Fibroblast of the conjunctiva (primary cell): ENCODE results near the gene MOB2.
A peak's percentile ranks its signal among the peaks of the same experiment; 100 is the strongest.

ENCODE experiments used
- DNase-seq: peaks from one replicate; pipeline ENCODE4 v3.0.0-alpha.2; 2010; ENCODE audit warnings: low read depth

The MOB2 gene

DNA sequence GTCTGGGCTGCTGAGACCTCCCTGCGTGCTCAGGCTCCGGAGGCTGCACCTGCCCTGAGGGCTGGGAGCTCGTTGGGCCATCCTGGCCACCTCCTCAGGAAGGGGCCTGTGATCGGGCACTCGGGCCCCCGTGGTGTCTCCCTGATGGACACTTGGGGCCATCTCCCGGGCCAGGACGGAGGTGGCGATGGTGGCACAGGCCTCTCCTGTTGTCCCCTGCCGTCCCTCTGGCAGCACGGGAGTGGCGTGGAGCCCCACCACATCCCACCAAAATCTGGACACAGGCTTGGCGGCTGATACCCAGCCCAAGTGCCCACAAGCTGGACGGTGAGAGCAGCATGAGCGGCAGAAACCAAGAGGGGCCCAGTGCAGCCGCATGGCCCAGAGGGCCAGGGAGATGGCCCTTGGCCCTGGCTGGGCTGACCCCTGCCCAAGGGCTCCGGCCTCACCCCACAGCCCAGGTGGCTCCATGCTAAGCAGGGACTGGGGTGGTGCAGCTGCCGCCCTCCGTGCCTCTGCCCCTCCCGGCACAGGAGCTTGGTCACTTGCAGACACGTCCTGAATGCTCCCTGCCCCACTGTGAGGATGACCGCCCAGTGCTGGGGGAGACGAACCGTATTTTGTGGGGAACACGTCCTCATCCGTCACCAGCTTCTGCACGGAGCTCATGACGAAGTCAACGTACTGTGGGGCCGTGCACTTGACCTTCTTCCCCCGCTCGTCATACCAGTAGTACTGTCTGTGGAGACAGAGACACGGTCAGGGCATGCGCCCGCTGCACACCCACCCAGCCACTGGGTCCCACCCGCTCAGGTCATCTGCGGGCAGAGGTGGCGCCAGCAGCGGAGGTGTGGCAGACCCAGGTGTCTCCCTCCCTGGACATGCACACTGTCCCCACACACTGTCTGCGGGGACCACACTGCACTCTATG is 15.6 kb downstream of the MOB2 start:
- DNase-seq: no peak

GRCh38 chr11:1469911-1470680 is 16.5 kb downstream of the MOB2 start:
- no peak for DNase-seq

GRCh38 chr11:1469287-1469910 is 17.2 kb downstream of the MOB2 start:
- DNase-seq: no peak

DNA sequence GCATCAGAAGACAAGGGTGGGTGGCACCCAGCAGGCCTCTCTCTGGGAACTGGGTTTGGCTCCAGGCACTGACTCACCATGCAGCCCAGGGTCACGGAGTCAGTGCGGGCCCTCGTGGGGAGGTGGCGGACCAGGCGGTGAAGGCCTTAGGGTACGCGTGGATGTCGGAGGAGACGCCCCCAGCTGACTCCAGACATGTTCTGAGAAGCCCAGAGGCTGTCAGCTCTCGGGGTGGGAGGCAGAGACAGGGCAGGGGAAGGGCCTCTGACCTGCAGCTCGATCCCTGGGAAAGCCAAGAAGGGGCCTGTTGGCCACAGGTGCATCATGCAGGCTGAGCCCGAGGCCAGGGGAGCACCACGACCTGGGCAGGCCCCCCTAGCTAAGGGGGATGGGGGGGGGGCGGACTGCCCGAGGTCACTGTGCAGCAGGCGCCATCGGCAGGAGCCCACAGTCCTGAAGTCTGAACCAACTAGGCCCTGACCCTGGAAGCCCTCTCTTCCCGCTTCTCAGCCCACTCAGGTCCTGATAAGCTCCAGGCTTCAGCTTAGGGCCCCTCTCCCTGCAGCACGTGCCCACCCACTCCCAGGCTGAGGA is 18.0 kb downstream of the MOB2 start:
- DNase-seq: no peak

DNA sequence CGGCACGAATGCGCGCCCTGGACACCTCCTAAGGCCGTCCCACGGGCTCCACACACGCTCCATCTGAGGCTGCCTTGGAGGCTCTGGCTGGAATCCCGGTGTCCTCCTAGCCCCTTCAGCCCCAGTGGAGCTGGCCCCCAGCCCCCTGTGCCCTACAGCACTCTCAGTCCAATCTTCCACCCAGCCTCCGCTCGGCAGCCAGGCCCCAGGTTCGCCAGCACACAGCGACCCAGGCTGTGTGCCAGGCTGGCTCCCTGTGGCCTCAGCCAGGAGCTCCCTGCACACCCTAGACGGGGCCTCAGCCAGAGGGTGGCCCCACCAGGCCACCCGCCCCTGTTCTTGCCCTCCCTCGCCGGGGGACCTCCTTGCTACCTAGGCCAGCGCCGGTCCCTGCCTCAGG is 18.6 kb downstream of the MOB2 start:
- DNase-seq: no peak

- DNase-seq: no peak
Measured at GRCh38 chr11:1467270-1467669, 19.3 kb downstream of the MOB2 start.

DNA sequence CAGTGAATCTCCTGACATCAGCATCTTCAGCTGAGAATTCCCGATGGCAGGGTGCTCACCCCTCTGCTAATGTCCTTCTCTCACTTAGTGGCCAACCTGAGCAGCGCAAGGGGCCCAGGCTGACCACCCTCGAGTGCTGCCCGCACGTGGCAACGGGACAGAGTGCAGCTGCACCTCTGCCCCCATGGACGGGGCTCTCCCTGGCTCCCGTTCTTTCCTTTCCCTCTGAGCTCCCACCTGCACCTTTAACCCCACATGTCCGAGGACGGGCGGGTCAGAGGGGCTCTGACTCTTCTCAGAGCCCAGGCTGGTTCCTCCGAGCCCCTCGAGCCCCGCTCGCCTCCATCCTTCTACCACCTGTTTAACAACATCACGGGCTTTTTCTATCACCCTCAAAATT is 19.8 kb downstream of the MOB2 start:
- no peak for DNase-seq

- DNase-seq: no peak
Measured at GRCh38 chr11:1463056-1463455, 23.5 kb downstream of the MOB2 start.

DNA sequence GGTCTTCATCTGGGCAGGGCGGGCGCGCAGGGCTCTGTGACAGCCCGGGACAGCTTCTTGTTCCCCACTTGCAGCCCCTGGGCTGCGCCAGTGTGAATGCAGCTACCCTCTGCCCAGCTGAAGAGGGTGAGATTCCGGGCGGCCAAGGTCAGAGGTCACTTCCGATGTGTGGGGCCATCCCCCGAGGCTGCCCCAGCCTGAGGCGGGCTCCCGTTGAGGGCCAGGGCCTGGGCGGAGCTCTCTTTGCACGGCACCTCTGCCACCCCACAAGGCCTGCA is 23.9 kb downstream of the MOB2 start:
- no peak for DNase-seq

DNA sequence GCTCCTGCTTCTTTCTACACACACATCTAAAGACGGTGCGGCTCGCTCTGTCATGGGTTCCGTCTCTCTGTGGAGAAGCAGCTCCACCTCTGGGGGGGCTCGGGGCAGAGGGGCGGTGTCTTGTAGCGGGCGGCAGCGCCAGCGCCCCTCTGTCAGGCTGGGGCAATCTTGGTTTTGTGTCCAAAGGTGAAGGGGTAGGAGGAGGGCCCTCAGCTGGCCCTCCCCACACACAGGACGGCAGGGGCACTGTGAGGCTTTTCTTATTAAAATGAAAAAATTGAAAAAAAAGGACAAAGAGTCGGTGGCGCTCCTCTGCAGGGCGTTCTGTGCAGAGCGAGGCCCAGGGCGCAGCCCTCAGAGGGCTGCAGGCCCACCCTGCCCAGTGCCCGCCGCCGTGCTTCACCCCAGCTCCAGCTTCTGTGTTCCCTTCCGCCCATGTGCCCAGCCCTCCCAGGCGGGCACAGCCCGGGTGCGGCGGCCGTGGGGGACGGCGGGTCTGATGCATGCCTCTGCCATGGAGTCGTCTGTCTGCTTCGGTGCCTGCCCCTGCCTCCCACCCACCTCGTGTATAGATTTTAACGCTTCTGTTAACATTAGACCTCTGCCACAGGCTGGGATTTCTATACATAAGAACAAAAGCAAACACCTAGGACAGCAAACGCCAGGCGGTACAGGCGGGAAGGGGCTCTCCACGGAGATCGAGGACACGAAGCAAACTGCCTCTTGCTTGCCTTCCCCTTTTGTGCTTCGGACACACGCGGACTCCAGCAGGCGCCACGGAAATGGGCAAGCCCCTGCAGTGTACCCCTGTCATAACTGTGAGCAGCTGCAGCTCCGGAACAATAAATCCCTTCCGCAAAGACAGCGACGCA is 24.5 kb downstream of the MOB2 start:
- no peak for DNase-seq

- DNase-seq: no peak
Measured at GRCh38 chr11:1460986-1461825, 25.4 kb downstream of the MOB2 start.

DNA sequence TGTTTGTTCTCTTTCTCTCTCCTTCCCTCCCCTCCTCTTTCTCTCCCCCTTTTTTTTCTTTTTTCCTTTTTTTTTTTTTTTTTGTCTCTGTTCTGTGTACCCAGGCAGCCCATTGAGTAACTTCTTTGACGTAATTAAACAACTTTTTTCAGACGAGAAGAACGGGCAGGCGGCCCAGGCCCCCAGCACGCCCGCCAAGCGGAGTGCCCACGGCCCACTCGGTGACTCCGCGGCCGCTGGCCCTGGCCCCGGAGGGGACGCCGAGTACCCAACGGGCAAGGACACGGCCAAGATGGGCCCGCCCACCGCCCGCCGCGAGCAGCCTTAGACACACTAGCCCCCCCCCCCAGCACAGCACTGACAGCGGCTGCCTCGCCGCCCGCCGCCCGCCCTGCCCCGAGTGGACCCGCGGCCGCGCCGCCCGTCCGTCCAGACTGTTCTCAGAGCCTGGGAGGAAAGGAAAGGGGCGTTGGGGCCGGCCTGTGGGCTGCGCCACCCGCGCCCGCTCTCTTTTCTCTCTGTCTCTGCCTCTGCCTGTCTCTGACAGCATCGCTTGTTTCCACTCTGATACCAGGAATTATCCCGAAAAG is 26.1 kb downstream of the MOB2 start:
- DNase-seq: no peak

- DNase-seq: no peak
Measured at GRCh38 chr11:1459764-1460395, 26.7 kb downstream of the MOB2 start.

DNA sequence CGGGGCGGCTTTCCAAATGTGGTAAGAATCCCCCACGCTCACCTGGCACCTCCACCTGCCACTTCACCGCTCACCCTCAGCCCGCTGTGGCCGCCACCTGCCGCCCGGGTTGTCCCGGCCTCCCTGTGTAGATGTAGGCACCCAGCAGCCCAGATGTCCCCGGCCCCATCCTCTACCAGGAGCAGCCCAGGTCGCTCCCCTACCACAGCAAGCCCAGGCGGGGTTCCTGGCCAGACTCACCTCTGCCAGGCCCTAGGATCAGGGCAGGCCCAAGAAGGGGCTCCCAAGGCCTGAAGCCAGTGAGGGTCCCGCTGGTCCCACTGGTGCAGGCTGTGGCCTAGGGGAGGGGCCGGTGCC is 27.4 kb downstream of the MOB2 start:
- no peak for DNase-seq

DNA sequence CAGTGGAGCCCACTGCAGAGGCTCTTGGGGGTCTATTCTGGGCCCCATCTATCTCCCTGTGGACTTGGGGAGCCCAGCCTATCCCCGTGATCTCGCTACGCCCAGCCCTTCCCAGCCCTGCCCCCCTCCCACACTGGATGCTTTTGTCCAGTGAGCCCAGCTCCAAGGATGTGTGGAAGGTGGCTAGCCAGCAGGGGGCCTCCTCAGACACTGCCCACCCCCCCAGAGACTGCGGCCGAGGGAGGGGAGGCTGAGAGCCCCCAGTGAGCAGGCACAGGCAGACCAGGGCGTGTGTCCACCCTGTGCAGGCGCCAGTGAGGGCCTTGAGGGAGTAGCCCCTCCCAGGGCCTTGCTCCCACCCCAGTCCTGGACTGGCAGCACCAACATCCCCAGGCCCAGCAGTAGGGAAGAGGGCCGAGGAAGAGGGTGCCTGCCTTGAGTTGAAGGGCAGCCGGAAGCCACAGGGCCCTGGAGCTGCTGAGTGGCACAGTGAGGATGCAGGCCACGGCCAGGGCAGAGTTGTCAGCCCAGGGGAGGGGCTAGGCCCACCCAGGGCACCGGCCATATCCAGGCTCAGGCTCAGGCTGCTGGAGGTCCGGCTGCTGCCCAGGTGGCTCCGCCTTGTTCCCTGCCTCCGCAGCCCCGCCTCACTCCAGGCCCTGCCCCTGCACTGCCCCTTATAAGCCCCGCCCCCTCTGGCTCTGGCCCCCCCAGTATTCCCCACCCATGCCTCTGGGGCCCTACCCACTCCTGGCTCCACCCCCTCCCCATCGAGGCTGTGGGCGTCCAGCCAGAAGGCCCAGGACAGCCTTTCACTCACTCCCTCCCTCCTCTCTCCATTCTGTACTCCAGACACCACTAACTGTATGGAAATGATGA is 28.0 kb downstream of the MOB2 start:
- DNase-seq: peak; percentile 20

DNA sequence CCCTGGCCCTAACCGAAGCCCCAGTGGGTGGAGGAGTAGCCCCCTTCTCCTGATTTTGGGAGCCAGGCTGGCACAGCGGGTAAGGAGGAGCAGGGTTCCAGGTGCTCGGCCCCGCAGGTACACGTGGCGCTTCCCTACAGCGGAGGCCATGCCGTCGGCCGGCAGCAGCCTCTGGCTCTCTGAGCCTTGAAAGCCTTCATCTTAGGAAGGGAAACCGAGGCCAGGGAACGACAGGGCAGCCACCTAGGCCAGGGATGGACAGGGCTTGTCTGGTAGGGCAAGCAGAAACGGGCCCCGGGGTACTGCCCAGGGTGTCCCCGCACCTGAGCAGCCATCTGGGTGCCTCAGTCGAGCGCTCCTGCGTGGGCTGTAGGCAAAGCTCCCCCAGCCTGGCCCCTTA is 28.7 kb downstream of the MOB2 start:
- no peak for DNase-seq

DNA sequence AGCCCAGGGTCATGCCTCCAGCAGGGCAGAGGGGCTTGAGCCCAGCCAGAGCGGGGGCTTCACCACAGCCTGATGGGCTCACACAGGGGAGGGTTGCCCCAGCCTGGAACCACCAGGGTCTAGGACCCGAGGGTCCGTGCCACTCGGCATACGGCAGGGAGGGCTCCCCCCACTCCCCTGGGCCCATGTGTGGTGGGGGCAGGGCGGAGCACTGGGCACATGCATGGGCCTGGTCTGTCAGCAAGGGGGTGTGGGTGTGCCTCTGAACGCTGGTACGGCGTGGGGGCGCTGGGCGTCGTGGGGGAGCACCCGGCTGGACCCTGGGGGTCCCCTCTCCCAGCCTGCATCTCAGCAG is 29.3 kb downstream of the MOB2 start:
- no peak for DNase-seq

DNA sequence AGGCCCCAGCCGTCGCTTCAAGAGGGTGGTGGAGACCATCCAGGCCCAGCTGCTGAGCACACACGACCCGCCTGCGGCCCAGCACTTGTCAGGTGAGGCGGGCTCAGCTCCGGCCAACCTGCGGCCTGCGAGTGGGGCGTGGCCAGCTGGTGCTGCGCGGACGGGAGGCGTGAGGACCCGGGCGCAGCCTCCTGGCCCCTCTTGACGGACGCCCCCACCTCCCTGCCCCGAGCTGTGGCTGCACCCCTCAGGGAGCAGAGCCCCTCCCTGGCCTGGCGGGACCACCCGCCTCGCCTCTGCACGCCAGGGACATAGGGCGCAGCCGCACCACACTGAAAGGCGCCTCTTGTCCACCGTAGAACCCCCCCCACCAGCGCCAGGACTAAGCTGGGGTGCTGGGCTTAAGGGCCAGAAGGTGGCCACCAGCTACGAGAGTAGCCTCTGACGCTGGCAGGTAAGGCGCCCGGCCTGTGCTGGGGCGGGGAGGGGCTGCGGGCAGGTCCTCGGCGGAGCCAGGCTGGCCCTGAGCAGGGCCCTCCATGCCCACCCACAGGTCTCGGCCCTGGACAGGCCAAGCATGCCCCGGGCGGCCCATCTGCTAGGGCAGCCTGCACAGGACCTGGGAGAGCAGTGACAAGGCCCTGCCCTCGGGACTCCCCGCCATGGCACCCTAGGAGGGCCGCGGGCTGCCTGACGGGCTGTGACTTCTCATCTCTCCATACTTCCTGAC is 29.8 kb downstream of the MOB2 start:
- no peak for DNase-seq
